ENCODE data around the gene SH3BP2.

Gene SH3BP2

DNA sequence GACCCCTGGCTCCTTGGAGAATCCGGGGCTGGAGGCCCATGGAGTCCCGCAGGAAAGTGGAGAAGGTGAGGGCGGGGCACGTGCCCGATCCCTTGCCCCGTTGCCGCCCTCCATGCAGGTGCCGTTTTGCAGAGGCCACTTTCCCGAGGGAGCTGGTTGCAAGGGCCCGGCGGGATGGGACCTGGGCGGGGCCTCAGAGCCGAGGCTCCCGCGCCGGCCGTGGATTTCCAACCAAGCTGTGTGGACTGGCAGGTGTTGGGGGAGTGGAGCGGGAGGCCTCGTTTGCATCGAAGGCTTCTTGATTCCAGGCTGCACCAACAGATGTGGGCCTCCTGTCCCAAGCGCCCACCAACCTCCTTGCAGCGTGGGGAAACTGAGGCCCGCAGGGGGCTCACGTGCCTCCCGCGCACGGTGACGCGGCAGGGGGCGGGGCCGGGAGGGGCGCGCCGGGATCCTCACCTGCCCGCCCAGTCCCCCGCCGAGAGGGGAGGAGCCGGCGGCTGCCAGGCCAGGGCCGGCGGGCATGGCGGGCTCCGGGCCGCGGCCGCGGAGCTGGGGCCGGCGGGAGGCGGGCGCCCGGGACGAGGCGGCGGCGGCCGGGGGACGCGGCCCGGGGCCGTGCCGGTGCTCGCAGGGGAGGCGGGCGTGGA lies 24.9 kb downstream of the SH3BP2 start:
- no peak for DNase-seq (ENCODE audit: low read depth)
- H3K4me3 ChIP-seq (ENCODE audit: low read depth, low read length), result peak overlapping the region; percentile 57

GRCh38 chr4:2818351-2818939 lies 25.6 kb downstream of the SH3BP2 start:
- TF ChIP-seq, protein P1, sequence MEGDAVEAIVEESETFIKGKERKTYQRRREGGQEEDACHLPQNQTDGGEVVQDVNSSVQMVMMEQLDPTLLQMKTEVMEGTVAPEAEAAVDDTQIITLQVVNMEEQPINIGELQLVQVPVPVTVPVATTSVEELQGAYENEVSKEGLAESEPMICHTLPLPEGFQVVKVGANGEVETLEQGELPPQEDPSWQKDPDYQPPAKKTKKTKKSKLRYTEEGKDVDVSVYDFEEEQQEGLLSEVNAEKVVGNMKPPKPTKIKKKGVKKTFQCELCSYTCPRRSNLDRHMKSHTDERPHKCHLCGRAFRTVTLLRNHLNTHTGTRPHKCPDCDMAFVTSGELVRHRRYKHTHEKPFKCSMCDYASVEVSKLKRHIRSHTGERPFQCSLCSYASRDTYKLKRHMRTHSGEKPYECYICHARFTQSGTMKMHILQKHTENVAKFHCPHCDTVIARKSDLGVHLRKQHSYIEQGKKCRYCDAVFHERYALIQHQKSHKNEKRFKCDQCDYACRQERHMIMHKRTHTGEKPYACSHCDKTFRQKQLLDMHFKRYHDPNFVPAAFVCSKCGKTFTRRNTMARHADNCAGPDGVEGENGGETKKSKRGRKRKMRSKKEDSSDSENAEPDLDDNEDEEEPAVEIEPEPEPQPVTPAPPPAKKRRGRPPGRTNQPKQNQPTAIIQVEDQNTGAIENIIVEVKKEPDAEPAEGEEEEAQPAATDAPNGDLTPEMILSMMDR (IDR thresholded peaks at IDR 0.05; ENCODE audit: low read depth, low read length, missing control alignments), result no peak
- DNase-seq (ENCODE audit: low read depth), result no peak
- H3K4me3 ChIP-seq (ENCODE audit: low read depth, low read length), result peak overlapping the region; percentile 57

More for the DNA sequence above, 24.9 kb downstream of the SH3BP2 start:
- TF ChIP-seq, protein P1 (IDR thresholded peaks at IDR 0.05; ENCODE audit: low read depth, low read length, missing control alignments), result no peak

GRCh38 chr4:2819244-2820215 lies 26.6 kb downstream of the SH3BP2 start:
- DNase-seq (ENCODE audit: low read depth), result no peak
- no peak overlapping the region for H3K4me3 ChIP-seq (ENCODE audit: low read depth, low read length)
- TF ChIP-seq, protein P1 (IDR thresholded peaks at IDR 0.05; ENCODE audit: low read depth, low read length, missing control alignments), result no peak

DNA sequence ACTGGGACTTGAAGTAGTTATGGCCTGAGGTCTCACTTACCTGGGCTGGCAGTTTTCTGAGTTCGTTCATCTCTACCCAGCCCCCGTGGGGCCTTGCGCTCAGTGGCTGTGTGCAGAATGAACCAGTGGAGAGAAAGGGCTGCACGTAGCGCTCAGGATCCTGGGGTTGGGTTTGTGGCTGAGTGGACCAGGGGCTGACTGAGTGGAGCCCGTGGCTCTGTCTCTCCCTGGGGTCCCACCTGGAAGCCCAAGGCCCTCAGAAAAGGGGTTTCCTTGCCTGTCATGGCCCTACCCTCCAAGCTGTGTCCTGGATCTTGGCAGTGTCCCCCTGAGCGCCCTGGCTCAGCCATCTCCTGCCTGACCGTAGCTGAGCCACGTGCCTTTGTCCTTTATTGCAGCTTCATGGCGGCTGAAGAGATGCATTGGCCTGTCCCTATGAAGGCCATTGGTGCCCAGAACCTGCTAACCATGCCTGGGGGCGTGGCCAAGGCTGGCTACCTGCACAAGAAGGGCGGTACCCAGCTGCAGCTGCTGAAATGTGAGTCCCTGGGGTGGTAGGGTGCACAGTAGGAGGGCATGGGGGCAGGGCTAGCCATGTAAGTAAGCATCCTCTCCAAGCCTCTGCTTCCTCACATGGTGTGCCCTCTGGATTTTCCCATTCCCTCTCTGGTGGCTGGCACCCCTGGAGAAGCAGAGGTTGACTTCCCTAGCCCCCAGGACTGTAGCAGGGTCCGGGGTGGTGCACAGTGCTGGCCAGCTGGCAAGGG lies 27.5 kb downstream of the SH3BP2 start:
- no peak overlapping the region for H3K4me3 ChIP-seq (ENCODE audit: low read depth, low read length)
- no peak for DNase-seq (ENCODE audit: low read depth)
- TF ChIP-seq, protein P1 (IDR thresholded peaks at IDR 0.05; ENCODE audit: low read depth, low read length, missing control alignments), result no peak

DNA sequence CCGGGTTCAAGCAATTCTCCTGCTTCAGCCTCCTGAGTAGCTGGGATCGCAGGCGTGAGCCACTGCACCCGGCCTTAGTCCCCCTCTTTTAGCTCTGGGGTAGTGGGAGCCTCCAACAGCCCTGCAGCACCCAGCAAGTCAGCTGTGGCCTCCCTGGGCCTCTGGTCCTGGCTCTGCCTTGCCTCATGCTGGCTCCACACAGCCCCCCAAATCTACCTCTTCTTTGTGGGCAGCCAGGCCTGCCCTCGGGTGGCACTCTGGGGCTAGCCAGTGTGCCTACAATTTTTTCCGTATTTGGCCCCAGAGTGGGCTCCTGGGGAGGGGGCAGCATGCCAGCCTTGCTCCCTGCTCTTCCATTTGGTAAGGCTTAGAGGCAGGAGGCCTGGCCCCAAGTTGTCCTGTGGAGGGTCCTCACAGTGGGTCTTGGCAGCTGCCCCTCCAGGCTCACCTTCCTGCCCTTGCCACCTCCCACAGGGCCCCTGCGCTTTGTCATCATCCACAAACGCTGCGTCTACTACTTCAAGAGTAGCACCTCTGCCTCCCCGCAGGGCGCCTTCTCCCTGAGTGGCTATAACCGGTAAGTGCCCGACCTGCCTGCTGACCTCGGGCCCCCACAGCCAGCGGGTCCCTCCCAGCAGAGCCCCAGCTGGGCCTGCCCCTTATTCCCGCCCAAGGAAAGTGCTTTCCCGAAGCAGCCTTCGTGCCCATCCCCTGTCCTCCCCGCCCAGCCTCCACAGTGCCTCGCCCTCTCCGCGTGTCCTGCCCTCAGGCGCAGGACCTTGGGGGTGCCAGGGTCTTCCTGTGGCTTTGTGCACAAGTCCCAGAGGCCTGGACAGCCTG lies 29.8 kb downstream of the SH3BP2 start:
- TF ChIP-seq, protein P1 (IDR thresholded peaks at IDR 0.05; ENCODE audit: low read depth, low read length, missing control alignments), result no peak
- no peak for DNase-seq (ENCODE audit: low read depth)
- H3K4me3 ChIP-seq (ENCODE audit: low read depth, low read length), result no peak overlapping the region

GRCh38 chr4:2823301-2823670 lies 30.4 kb downstream of the SH3BP2 start:
- H3K4me3 ChIP-seq (ENCODE audit: low read depth, low read length), result no peak overlapping the region
- no peak for DNase-seq (ENCODE audit: low read depth)
- TF ChIP-seq, protein P1 (IDR thresholded peaks at IDR 0.05; ENCODE audit: low read depth, low read length, missing control alignments), result no peak
